ENCODE data around the gene RAET1L. TPM values are rescaled to one million over a fixed set of nuclear protein-coding genes. Genes with fewer than 3 reads are reported as not detected.

RAET1L gene
- total and polyA plus RNA-seq, 11 donors = not detected

- ATAC-seq (no peak), DNase-seq (no peak)
- no peaks in the 10 kb centered on the region for H3K9me3 ChIP-seq
Measured at GRCh38 chr6:150044621-150045145, 19.4 kb upstream of the RAET1L start.

DNA sequence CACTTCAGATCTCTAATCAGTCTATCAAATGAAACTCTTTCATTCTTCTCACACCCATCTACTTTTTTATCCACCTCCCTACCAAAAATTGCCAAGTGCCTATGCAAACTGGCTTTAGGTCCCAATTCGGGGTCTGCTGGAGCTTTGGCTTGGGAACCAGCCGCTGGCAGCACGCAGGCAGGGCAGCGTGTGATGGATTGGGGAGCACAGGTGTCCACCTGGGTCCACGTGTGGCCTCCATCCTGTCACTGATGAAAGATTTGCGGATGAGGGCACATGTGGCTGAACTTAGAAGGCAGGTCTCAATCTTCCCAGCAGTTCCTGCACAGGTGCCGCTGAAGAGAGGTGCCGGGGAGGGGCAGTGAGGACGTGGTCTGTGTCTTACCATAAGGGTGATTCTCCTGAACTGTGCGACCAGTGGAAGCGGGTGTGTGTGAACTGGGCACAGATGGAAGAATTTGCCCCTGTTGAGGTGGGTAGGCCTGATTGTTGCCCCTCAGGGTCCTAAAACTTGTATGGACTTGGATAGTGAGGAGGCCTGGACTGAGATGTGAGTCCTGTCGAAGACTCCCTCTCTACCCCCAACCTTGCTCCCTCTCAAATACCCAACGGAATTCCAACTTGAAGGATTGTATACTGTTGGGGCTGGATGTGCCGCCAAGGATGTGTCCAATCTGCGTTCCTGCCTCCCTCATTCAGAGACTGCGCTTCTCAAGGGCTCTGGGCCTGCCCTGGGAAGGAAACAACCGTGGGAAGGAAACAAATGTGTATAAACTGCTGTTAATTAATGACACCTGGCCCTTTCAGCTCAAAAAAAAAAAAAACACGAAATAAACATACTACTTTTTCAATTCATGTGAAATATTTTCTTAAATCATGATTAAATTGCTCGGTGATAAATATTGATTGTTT is 18.4 kb upstream of the RAET1L start:
- Histone ChIP-seq H3K4me1 (no peaks in the 10 kb centered on the region), H3K36me3 (no peaks in the 10 kb centered on the region), H3K27me3 (peaks cover 8 to 54% (median 21%) of the 10 kb centered on the region in 9 donors), H3K4me3 (no peak overlapping the region), H3K9me3 (no peaks in the 10 kb centered on the region), H3K27ac (no peak overlapping the region)
- TF ChIP-seq, protein P1, sequence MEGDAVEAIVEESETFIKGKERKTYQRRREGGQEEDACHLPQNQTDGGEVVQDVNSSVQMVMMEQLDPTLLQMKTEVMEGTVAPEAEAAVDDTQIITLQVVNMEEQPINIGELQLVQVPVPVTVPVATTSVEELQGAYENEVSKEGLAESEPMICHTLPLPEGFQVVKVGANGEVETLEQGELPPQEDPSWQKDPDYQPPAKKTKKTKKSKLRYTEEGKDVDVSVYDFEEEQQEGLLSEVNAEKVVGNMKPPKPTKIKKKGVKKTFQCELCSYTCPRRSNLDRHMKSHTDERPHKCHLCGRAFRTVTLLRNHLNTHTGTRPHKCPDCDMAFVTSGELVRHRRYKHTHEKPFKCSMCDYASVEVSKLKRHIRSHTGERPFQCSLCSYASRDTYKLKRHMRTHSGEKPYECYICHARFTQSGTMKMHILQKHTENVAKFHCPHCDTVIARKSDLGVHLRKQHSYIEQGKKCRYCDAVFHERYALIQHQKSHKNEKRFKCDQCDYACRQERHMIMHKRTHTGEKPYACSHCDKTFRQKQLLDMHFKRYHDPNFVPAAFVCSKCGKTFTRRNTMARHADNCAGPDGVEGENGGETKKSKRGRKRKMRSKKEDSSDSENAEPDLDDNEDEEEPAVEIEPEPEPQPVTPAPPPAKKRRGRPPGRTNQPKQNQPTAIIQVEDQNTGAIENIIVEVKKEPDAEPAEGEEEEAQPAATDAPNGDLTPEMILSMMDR (IDR thresholded peaks at IDR 0.05) = no peak
- TF ChIP-seq POLR2A (IDR thresholded peaks at IDR 0.05) = no peak
- intact Hi-C loops (cut with DNase I) = no loop called here
- no peak for DNase-seq
- WGBS, 4 donors = 79 to 90% (median 87%) methylated on average over 19 of the region's 19 CpGs
- no peak for ATAC-seq

More at GRCh38 chr6:150044621-150045145, 19.4 kb upstream of the RAET1L start:
- peaks cover 6 to 44% (median 12%) of the 10 kb centered on the region in 9 donors for H3K27me3 ChIP-seq
- intact Hi-C loops (cut with DNase I) = no loop called here
- no peaks in the 10 kb centered on the region for H3K36me3 ChIP-seq
- no peak for TF ChIP-seq POLR2A (IDR thresholded peaks at IDR 0.05)
- H3K4me3 ChIP-seq = no peak overlapping the region
- H3K27ac ChIP-seq = no peak overlapping the region
- no peaks in the 10 kb centered on the region for H3K4me1 ChIP-seq
- WGBS, 4 donors = 89 to 93% (median 91%) methylated on average over 10 of the region's 10 CpGs

GRCh38 chr6:150043096-150043495 is 17.8 kb upstream of the RAET1L start:
- no peaks in the 10 kb centered on the region for H3K9me3 ChIP-seq
- ATAC-seq (no peak), DNase-seq (no peak)
- intact Hi-C loops (cut with DNase I) = no loop called here
- WGBS, 4 donors = 88 to 92% (median 90%) methylated on average over 13 of the region's 13 CpGs
- peaks cover 13 to 60% (median 27%) of the 10 kb centered on the region in 9 donors for H3K27me3 ChIP-seq
- no peaks in the 10 kb centered on the region for H3K36me3 ChIP-seq
- peaks cover 0 to 4% (median 1%) of the 10 kb centered on the region in 12 donors for H3K4me1 ChIP-seq
- H3K27ac ChIP-seq = no peak overlapping the region
- no peak overlapping the region for H3K4me3 ChIP-seq
- no peak for TF ChIP-seq POLR2A (IDR thresholded peaks at IDR 0.05)
- TF ChIP-seq, protein P1 (IDR thresholded peaks at IDR 0.05) = no peak

GRCh38 chr6:150038202-150039062 is 13.1 kb upstream of the RAET1L start:
- WGBS, 4 donors = 5 to 9% (median 6%) methylated on average over 21 of the region's 21 CpGs
- ATAC-seq = peak in 2 of 4 donors; percentile 39 to 42
- TF ChIP-seq, protein P1 (IDR thresholded peaks at IDR 0.05) = no peak
- no peak for TF ChIP-seq POLR2A (IDR thresholded peaks at IDR 0.05)

More at GRCh38 chr6:150038202-150039062, 13.1 kb upstream of the RAET1L start:
- peaks cover 0 to 13% (median 10%) of the 10 kb centered on the region in 12 donors for H3K4me1 ChIP-seq
- no peak overlapping the region for H3K27ac ChIP-seq
- H3K9me3 ChIP-seq = no peaks in the 10 kb centered on the region
- intact Hi-C loops (cut with DNase I) = no loop called here
- peaks cover 24 to 82% (median 56%) of the 10 kb centered on the region in 9 donors for H3K27me3 ChIP-seq
- H3K36me3 ChIP-seq = no peaks in the 10 kb centered on the region
- H3K4me3 ChIP-seq = peak overlapping the region in 9 of 12 donors; percentile 7 to 33 (median 20)
- no peak for DNase-seq
